Calu3 (cell line): ENCODE measurements around the gene RABGAP1L. TPM values are rescaled to one million over a fixed set of nuclear protein-coding genes. Genes with fewer than 3 reads are reported as not detected.

Experiments
- BruUV-seq: library from RNA; stranded (reverse); fragments of 400-500 nt; replicated peaks from 2 replicates; lab custom pipeline; 2021; lab: Mats Ljungman, UMichigan
- CTCF ChIA-PET: fragments of 300-600 bp; sonication (Branson Sonifier 250); formaldehyde crosslinking; loops from one replicate; lab custom pipeline; 2022; ENCODE audit warnings: antibody characterized with exemption; lab: Charles Lee
- DNase-seq: peaks from one replicate; pipeline ENCODE4 v3.0.0; 2022
- H3K27ac Mint-ChIP-seq: one replicate; pipeline ENCODE4 v1.8.0; 2022; ENCODE audit warnings: mixed read lengths; ENCODE audit not compliant: unreplicated experiment
- H3K27me3 Mint-ChIP-seq: one replicate; pipeline ENCODE4 v1.8.0; 2022; ENCODE audit warnings: mixed read lengths; ENCODE audit not compliant: unreplicated experiment
- H3K36me3 Mint-ChIP-seq: one replicate; pipeline ENCODE4 v1.8.0; 2022; ENCODE audit warnings: mild to moderate bottlenecking, moderate library complexity, mixed read lengths; ENCODE audit not compliant: insufficient read depth, unreplicated experiment
- H3K4me1 Mint-ChIP-seq: one replicate; pipeline ENCODE4 v1.8.0; 2022; ENCODE audit warnings: mild to moderate bottlenecking, low read depth, mixed read lengths; ENCODE audit not compliant: unreplicated experiment
- H3K4me3 Mint-ChIP-seq: one replicate; pipeline ENCODE4 v1.8.0; 2022; ENCODE audit warnings: mild to moderate bottlenecking, low read depth, moderate library complexity, mixed read lengths; ENCODE audit not compliant: unreplicated experiment
- H3K9me3 Mint-ChIP-seq: one replicate; pipeline ENCODE4 v1.8.0; 2022; ENCODE audit warnings: low read depth, mixed read lengths; ENCODE audit not compliant: unreplicated experiment
- CTCF ChIP-seq: fragments of 200-600 bp; IDR thresholded peaks from one replicate; pipeline ENCODE4 v1.8.0; 2022; ENCODE audit warnings: antibody characterized with exemption; ENCODE audit not compliant: unreplicated experiment
- intact Hi-C: fragments of 100-400 bp; cut with micrococcal nuclease; formaldehyde crosslinking; loops from one replicate; pipeline ENCODE4 v1.10.0; 2022; ENCODE audit not compliant: unreplicated experiment
- total RNA-seq: library from RNA; stranded (reverse); gene quantifications from 2 replicates; pipeline ENCODE4 v1.2.3, GENCODE V29; 2022

RABGAP1L gene
- total RNA-seq, 1 experiment from 2014 or later, result 135 TPM

DNA sequence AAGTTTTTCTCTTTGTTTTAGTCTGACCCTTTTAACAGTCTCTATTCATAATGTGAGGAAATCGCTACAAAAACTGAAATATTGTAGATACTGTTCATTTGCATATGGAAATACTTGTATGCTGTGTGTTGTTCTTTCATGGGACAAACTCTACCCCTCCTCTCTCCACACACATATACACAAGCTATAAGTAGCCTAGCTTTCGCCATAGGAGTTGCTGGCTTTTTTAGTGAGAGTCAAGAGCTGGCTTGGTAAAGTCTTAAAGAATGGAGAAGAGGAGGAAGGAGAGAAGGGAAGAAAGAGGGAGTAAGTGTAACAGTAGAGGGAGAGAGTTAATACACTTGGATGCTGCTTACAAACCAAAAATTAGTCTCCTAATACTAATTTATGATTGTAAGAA is 115.6 kb downstream of the RABGAP1L start:
- Mint-ChIP-seq H3K27ac (no peak overlapping the region), H3K4me1 (no peaks in the 10 kb centered on the region), H3K4me3 (no peak overlapping the region), H3K27me3 (no peaks in the 10 kb centered on the region), H3K36me3 (no peaks in the 10 kb centered on the region), H3K9me3 (no peaks in the 10 kb centered on the region)
- no peak for DNase-seq
- CTCF ChIA-PET, result interaction anchor here (1.1 kb wide), 1 partner anchor 12 kb away, joined by 3 read pairs; no protein-coding TSS in a partner anchor
- intact Hi-C loops, result no loop called here
- BruUV-seq, result no TSS peak
- TF ChIP-seq CTCF, result no peak

- no peaks in the 10 kb centered on the region for H3K9me3 Mint-ChIP-seq
- H3K27ac Mint-ChIP-seq, result no peak overlapping the region
- CTCF ChIA-PET, result interaction anchor here (1.1 kb wide), 1 partner anchor 13 kb away, joined by 3 read pairs; no protein-coding TSS in a partner anchor
- no peaks in the 10 kb centered on the region for H3K36me3 Mint-ChIP-seq
- intact Hi-C loops, result no loop called here
- BruUV-seq, result no TSS peak
- TF ChIP-seq CTCF, result no peak
- no peaks in the 10 kb centered on the region for H3K27me3 Mint-ChIP-seq
- H3K4me1 Mint-ChIP-seq, result no peaks in the 10 kb centered on the region
- no peak for DNase-seq
- H3K4me3 Mint-ChIP-seq, result no peak overlapping the region
Observed at GRCh38 chr1:174276087-174276486, 116.8 kb downstream of the RABGAP1L start.

- TF ChIP-seq CTCF, result no peak
- no peaks in the 10 kb centered on the region for H3K4me1 Mint-ChIP-seq
- no peak overlapping the region for H3K27ac Mint-ChIP-seq
- CTCF ChIA-PET, result no interaction called here
- BruUV-seq, result no TSS peak
- DNase-seq, result no peak
- no peak overlapping the region for H3K4me3 Mint-ChIP-seq
- no peaks in the 10 kb centered on the region for H3K27me3 Mint-ChIP-seq
- H3K36me3 Mint-ChIP-seq, result no peaks in the 10 kb centered on the region
- no peaks in the 10 kb centered on the region for H3K9me3 Mint-ChIP-seq
- intact Hi-C loops, result no loop called here
Observed at GRCh38 chr1:174284052-174284451, 124.7 kb downstream of the RABGAP1L start.

DNA sequence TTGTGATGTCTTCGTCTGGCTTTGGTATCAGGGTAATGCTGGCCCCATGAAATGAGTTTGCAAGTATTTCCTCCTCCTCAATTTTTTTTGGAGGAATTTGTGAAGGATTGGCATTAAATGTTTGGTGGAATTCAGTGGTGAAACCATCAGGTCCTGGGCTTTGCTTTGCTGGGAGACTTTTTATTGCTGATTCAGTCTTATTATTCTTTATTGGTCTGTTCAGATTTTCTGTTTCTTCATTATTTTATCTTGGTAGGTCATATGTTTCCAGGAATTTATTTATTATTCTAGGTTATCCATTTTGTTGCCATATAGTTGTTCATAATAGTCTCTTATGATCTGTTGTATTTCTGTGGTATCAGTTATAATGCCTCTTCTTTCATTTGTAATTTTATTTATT is 126.7 kb downstream of the RABGAP1L start:
- no peaks in the 10 kb centered on the region for H3K36me3 Mint-ChIP-seq
- no peak for DNase-seq

More for the DNA sequence above, 126.7 kb downstream of the RABGAP1L start:
- no peaks in the 10 kb centered on the region for H3K27me3 Mint-ChIP-seq
- H3K9me3 Mint-ChIP-seq, result no peaks in the 10 kb centered on the region
- TF ChIP-seq CTCF, result no peak
- BruUV-seq, result no TSS peak
- H3K4me1 Mint-ChIP-seq, result no peaks in the 10 kb centered on the region
- CTCF ChIA-PET, result no interaction called here
- intact Hi-C loops, result no loop called here
- no peak overlapping the region for H3K4me3 Mint-ChIP-seq
- H3K27ac Mint-ChIP-seq, result no peak overlapping the region
